K562 (cell line): ENCODE results near the gene PLXNA2. TPM values are rescaled to one million over a fixed set of nuclear protein-coding genes. Genes with fewer than 3 reads are reported as not detected.

Experiments
- CHD1 ChIP-seq: fragments of 200-600 bp; sonication (generic); IDR thresholded peaks from one replicate; pipeline ENCODE4 v1.6.1; 2012; ENCODE audit warnings: mild to moderate bottlenecking, moderate library complexity, low read length, inconsistent platforms
- ESRRA ChIP-seq: fragments of 450-650 bp; IDR thresholded peaks from 2 replicates; pipeline ENCODE4 v1.6.1; 2014; ENCODE audit warnings: low read depth, mild to moderate bottlenecking, moderate library complexity, borderline replicate concordance
- HLTF ChIP-seq: fragments of 450-650 bp; IDR thresholded peaks from 2 replicates; pipeline ENCODE4 v1.6.1; 2016
- MNT ChIP-seq, 2 experiments: fragments of 450-650 bp; conservative IDR thresholded peaks; 2 replicates each; pipeline ENCODE4 v1.6.1; 2017; ENCODE audit warnings: mild to moderate bottlenecking in 2 of 2, moderate library complexity in 2 of 2
- PHB ChIP-seq: fragments of 250-450 bp; sonication (Bioruptor Pico); IDR thresholded peaks from 2 replicates; pipeline ENCODE4 v1.5.0; 2021
- SMC3 ChIP-seq: conservative IDR thresholded peaks from 2 replicates; pipeline ENCODE4 v1.6.1; 2011; ENCODE audit warnings: low read depth, low read length, improper control_type of control experiment; ENCODE audit not compliant: insufficient read depth
- TAF1 ChIP-seq: IDR thresholded peaks from 2 replicates; pipeline ENCODE4 v1.6.1; 2011; ENCODE audit warnings: mild to moderate bottlenecking, low read length, moderate library complexity; ENCODE audit not compliant: insufficient read depth, control insufficient read depth, severe bottlenecking; ENCODE audit errors: extremely low read depth
- TOE1 ChIP-seq, 2 experiments: fragments of 450-650 bp in 1 of 2; sonication (generic) in 1 of 2; formaldehyde crosslinking in 1 of 2; IDR thresholded peaks; 2 replicates each; pipeline versions ENCODE4 v1.7.1 to v1.8.0; 2016 to 2022; ENCODE audit warnings: borderline replicate concordance in 2 of 2, mild to moderate bottlenecking in 2 of 2, antibody characterized with exemption in 1 of 2, inconsistent platforms in 1 of 2, low read depth in 1 of 2, missing genetic modification reagents in 1 of 2, moderate library complexity in 1 of 2
- ZBTB12 ChIP-seq: fragments of 250-450 bp; sonication (Bioruptor Pico); IDR thresholded peaks from 2 replicates; pipeline ENCODE4 v1.4.0; 2020
- ZFP30 ChIP-seq: fragments of 250-450 bp; sonication (Bioruptor Pico); IDR thresholded peaks from 2 replicates; pipeline ENCODE4 v1.8.0; 2022; ENCODE audit warnings: moderate library complexity, mild to moderate bottlenecking, inconsistent platforms, borderline replicate concordance
- ZKSCAN8 ChIP-seq: fragments of 200-800 bp; sonication (Bioruptor generic); IDR thresholded peaks from 2 replicates; pipeline ENCODE4 v1.6.1; 2016; ENCODE audit warnings: missing genetic modification characterization, missing compliant biosample characterization
- ZNF444 ChIP-seq: fragments of 250-450 bp; sonication (Bioruptor Pico); IDR thresholded peaks from 2 replicates; pipeline ENCODE4 v1.4.0; 2020; ENCODE audit warnings: mild to moderate bottlenecking, moderate library complexity
- polyA plus RNA-seq, 8 experiments: library from polyadenylated mRNA; depleted of rRNA in 4 of 8; stranded (reverse) in 5 of 8; unstranded in 3 of 8; fragments of >200 nt; fragmentation: Nextera tagmentation in 2 of 8; fragmentation: Illumina TruSeq in 1 of 8; extraction: Ambion mirVana in 2 of 8; extraction: Trizol in 1 of 8; gene quantifications; 2 replicates each; pipeline versions ENCODE4 v1.2.1 to v1.2.3, GENCODE V29; 2011 to 2014; ENCODE audit warnings: inconsistent platforms in 1 of 8, missing spikeins in 1 of 8
- total RNA-seq, 7 experiments: library from RNA; depleted of rRNA in 6 of 7; stranded (reverse); fragments of >200 nt in 6 of 7; fragmentation: Illumina TruSeq in 2 of 7; extraction: Trizol in 2 of 7; gene quantifications; 2 replicates each; pipeline versions ENCODE4 v1.2.1 to v1.2.3, GENCODE V29; 2011 to 2021; ENCODE audit warnings: low replicate concordance in 1 of 7

PLXNA2 gene
- total and polyA plus RNA-seq, 9 of the 15 experiments (the other 6 are each of a cell fraction or from before 2014, with no cell fraction given) = 0.01 to 1.3 (median 0.32) TPM

GRCh38 chr1:207985996-207986395 is 258.2 kb downstream of the PLXNA2 start (continued):
- TF ChIP-seq MNT (conservative IDR thresholded peaks at IDR 0.05) (no peak), ZNF444 (CRISPR knock-in tag) (no peak), CHD1 (no peak), ZFP30 (CRISPR knock-in tag) (no peak), TAF1 (no peak), TOE1 (IDR thresholded peaks at IDR 0.05; ENCODE audit: borderline replicate concordance) (no peak), TOE1 (CRISPR knock-in tag; IDR thresholded peaks at IDR 0.05; ENCODE audit: borderline replicate concordance, low read depth) (no peak), SMC3 (no peak), ESRRA (no peak), ZKSCAN8 (CRISPR knock-in tag) (no peak), HLTF (no peak), PHB (no peak), ZBTB12 (CRISPR knock-in tag) (no peak)
